Ovary (tissue), 3 donors: Measurements from ENCODE around the gene MPDU1.

Experiments used
- POLR2A ChIP-seq: fragments of 450-650 bp; IDR thresholded peaks from one replicate; pipeline ENCODE4 v1.6.1; 2017; ENCODE audit warnings: antibody characterized with exemption, mild to moderate bottlenecking, moderate library complexity
- TF ChIP-seq, protein P1 (sequence below), 3 donors: fragments of 450-650 bp in 2 of 3; fragments of 200-600 bp in 1 of 3; IDR thresholded peaks; one replicate each; pipeline versions ENCODE4 v1.5.1 to v1.8.0; 2016 to 2022; ENCODE audit warnings: antibody characterized with exemption in 3 of 3, mild to moderate bottlenecking in 1 of 3
- donor health status: DM: no; HTN: no; CAD: no.

DNA sequence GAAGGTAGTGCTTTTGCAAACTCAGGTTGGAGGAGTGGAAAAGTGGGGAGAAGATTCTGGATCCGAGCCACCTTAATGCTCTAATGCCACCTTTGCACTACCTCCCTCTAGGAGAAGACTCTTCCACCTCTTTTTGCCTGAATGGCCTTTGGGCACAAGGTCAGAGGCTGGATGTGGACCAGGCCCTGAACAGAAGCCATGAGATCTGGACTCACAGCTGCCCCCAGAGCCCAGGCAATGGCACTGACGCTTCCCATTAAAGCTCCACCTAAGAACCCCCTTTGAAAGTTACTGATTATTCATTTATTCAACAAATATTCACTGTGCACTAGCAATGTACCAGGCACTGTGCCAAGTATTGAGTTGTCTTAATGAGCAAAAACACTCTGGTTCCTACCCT lies 49.4 kb downstream of the MPDU1 start:
- TF ChIP-seq, protein P1, sequence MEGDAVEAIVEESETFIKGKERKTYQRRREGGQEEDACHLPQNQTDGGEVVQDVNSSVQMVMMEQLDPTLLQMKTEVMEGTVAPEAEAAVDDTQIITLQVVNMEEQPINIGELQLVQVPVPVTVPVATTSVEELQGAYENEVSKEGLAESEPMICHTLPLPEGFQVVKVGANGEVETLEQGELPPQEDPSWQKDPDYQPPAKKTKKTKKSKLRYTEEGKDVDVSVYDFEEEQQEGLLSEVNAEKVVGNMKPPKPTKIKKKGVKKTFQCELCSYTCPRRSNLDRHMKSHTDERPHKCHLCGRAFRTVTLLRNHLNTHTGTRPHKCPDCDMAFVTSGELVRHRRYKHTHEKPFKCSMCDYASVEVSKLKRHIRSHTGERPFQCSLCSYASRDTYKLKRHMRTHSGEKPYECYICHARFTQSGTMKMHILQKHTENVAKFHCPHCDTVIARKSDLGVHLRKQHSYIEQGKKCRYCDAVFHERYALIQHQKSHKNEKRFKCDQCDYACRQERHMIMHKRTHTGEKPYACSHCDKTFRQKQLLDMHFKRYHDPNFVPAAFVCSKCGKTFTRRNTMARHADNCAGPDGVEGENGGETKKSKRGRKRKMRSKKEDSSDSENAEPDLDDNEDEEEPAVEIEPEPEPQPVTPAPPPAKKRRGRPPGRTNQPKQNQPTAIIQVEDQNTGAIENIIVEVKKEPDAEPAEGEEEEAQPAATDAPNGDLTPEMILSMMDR (IDR thresholded peaks at IDR 0.05), result no peak
- no peak for TF ChIP-seq POLR2A
